SK-N-SH (cell line): Measurements from ENCODE around the gene NCKAP5L.
A peak's percentile ranks its signal among the peaks of the same experiment; 100 is the strongest.

Source experiments
- JUND ChIP-seq: IDR thresholded peaks from 2 replicates; pipeline ENCODE4 v1.4.0; 2012
- RFX5 ChIP-seq: IDR thresholded peaks from 2 replicates; pipeline ENCODE4 v1.6.1; 2012; ENCODE audit warnings: mild to moderate bottlenecking, improper control_type of control experiment, low read length

DNA sequence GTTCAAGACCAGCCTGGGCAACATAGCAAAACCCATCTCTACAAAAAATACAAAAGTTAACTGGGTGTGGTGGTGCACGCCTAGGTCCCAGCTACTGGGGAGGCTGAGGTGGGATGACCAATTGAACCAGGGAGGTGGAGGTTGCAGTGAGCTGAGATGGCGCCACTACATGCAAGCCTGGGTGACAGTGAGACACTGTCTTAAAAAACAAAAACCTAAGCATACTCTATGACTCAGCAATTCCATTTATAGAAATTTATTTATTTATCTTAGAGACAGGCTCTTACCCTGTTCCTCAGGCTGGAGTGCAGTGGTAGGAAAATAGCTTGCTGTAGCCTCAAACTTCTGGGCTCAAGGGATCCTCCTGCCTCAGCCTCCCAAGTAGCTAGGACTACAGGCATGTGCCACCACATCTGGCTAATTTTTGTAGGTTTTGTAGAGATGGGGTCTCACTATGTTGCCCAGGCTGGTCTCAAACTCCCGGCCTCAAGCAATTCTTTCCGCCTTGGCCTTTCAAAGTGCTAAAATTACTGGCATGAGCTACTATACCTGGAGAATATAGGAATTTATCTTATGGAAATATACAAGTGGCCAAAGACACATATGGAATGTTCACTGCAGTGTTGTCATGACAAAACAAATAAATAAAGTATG, 43.3 kb downstream of the NCKAP5L start:
- TF ChIP-seq JUND = 0 out of 2 replicates have a peak, but pooled peaks have one; percentile 3
- no peak for TF ChIP-seq RFX5
